ENCODE results near the gene DOCK4. TPM values are rescaled to one million over a fixed set of nuclear protein-coding genes. Genes with fewer than 3 reads are reported as not detected.

The DOCK4 gene
- total RNA-seq, 2 experiments from 2014 or later: 0.64 to 0.87 TPM

GRCh38 chr7:112192236-112193154 is 13.7 kb downstream of the DOCK4 start:
- no peak overlapping the region for H3K4me3 Mint-ChIP-seq
- CTCF ChIA-PET: no interaction called here
- no peaks in the 10 kb centered on the region for H3K4me1 Mint-ChIP-seq
- peaks cover 51% of the 10 kb centered on the region for H3K27me3 Mint-ChIP-seq
- H3K36me3 Mint-ChIP-seq: no peaks in the 10 kb centered on the region
- no peaks in the 10 kb centered on the region for H3K9me3 Mint-ChIP-seq (ENCODE audit: low read depth)
- no peak for ATAC-seq
- H3K27ac Mint-ChIP-seq: no peak overlapping the region
- no peak for DNase-seq

- H3K9me3 Mint-ChIP-seq (ENCODE audit: low read depth): no peaks in the 10 kb centered on the region
- DNase-seq (no peak), ATAC-seq (no peak)
- no peak overlapping the region for H3K27ac Mint-ChIP-seq
- H3K4me3 Mint-ChIP-seq: no peak overlapping the region
- CTCF ChIA-PET: no interaction called here
- peaks cover 39% of the 10 kb centered on the region for H3K27me3 Mint-ChIP-seq
- no peaks in the 10 kb centered on the region for H3K4me1 Mint-ChIP-seq
- H3K36me3 Mint-ChIP-seq: no peaks in the 10 kb centered on the region
Observed at GRCh38 chr7:112190120-112190519, 16.1 kb downstream of the DOCK4 start.

DNA sequence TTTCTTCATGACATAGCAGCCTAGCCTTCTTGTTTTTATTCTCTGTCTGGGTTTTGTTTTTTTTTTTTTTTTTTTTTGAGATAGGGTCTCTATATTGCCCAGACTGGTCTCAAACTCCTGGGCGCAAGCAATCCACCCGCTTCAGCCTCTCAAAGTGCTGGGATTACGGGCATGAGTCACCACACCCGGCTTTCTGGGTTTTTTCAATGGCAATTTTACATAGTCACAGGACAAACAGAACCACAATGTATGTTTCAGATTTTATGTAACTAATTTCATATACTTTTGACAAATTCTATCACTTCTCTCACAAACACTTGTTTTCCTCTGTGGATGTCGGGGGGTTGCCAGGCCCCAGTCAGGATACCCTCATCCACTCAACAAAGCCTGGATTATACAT is 16.5 kb downstream of the DOCK4 start:
- CTCF ChIA-PET: no interaction called here
- Mint-ChIP-seq H3K27me3 (peaks cover 40% of the 10 kb centered on the region), H3K9me3 (ENCODE audit: low read depth) (no peaks in the 10 kb centered on the region), H3K4me1 (no peaks in the 10 kb centered on the region), H3K36me3 (no peaks in the 10 kb centered on the region), H3K27ac (no peak overlapping the region), H3K4me3 (no peak overlapping the region)
- no peak for ATAC-seq
- no peak for DNase-seq

- Mint-ChIP-seq H3K36me3 (no peaks in the 10 kb centered on the region), H3K4me1 (no peaks in the 10 kb centered on the region), H3K27ac (no peak overlapping the region), H3K27me3 (peaks cover 31% of the 10 kb centered on the region), H3K4me3 (no peak overlapping the region), H3K9me3 (ENCODE audit: low read depth) (no peaks in the 10 kb centered on the region)
- DNase-seq (no peak), ATAC-seq (no peak)
- CTCF ChIA-PET: no interaction called here
Observed at GRCh38 chr7:112188257-112188656, 17.9 kb downstream of the DOCK4 start.

GRCh38 chr7:112186300-112186699 is 19.9 kb downstream of the DOCK4 start:
- Mint-ChIP-seq H3K4me1 (no peaks in the 10 kb centered on the region), H3K27ac (no peak overlapping the region), H3K9me3 (ENCODE audit: low read depth) (no peaks in the 10 kb centered on the region), H3K27me3 (peaks cover 28% of the 10 kb centered on the region), H3K36me3 (no peaks in the 10 kb centered on the region), H3K4me3 (no peak overlapping the region)
- no peak for ATAC-seq
- CTCF ChIA-PET: no interaction called here
- DNase-seq: no peak

DNA sequence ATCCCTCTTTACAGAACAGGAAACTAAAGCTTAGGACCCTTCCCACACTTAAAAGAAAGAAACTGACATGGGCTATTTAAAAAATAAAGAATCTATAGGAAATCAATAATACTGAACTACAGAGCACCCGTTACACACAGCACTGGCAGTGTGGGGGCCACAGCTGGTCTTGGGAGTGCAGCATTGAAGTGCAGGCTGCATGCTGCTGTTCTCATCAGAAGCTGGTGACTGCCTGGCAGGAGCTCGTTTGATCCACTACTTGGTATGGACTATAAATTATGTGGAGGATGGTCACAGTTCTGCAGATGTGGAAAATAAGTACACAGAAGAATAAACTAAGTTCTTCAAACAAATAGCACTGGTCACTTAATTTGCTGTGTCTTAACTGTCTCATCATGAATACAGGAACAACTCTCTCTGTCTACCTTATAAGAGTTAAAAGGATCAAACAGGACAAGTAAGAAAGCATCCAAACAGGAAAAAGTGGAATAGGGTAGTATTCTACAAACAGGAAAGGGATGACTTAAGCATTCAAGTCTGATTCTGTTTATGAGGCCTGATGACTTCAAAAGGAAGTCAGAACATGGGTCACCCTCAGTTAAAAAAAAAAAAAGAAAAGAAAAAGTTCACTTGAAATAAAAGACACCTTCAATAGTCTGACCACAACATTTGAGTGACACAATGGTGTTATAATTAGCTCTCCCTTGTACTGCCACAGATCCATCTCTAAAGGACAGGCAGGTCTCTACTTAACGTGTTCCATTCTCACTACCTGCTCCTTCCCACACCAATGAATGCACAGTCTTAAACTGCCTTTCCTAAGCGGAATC is 21.0 kb downstream of the DOCK4 start:
- H3K36me3 Mint-ChIP-seq: no peaks in the 10 kb centered on the region

GRCh38 chr7:112184455-112184854 is 21.7 kb downstream of the DOCK4 start:
- Mint-ChIP-seq H3K27ac (no peak overlapping the region), H3K4me1 (no peaks in the 10 kb centered on the region), H3K9me3 (ENCODE audit: low read depth) (no peaks in the 10 kb centered on the region), H3K36me3 (no peaks in the 10 kb centered on the region), H3K27me3 (peaks cover 31% of the 10 kb centered on the region), H3K4me3 (no peak overlapping the region)
- CTCF ChIA-PET: no interaction called here
- DNase-seq: no peak
- no peak for ATAC-seq

More for the DNA sequence above, 21.0 kb downstream of the DOCK4 start:
- Mint-ChIP-seq H3K4me1 (no peaks in the 10 kb centered on the region), H3K27me3 (peaks cover 31% of the 10 kb centered on the region), H3K9me3 (ENCODE audit: low read depth) (no peaks in the 10 kb centered on the region), H3K27ac (no peak overlapping the region), H3K4me3 (no peak overlapping the region)
- CTCF ChIA-PET: no interaction called here
- DNase-seq (no peak), ATAC-seq (no peak)

GRCh38 chr7:112183266-112183665 is 22.9 kb downstream of the DOCK4 start:
- ATAC-seq: no peak
- Mint-ChIP-seq H3K27me3 (peaks cover 31% of the 10 kb centered on the region), H3K4me3 (no peak overlapping the region), H3K36me3 (no peaks in the 10 kb centered on the region), H3K4me1 (no peaks in the 10 kb centered on the region), H3K9me3 (ENCODE audit: low read depth) (no peaks in the 10 kb centered on the region), H3K27ac (no peak overlapping the region)
- DNase-seq: no peak
- CTCF ChIA-PET: no interaction called here

- no peak overlapping the region for H3K4me3 Mint-ChIP-seq
- no peak overlapping the region for H3K27ac Mint-ChIP-seq
- no peaks in the 10 kb centered on the region for H3K9me3 Mint-ChIP-seq (ENCODE audit: low read depth)
- H3K27me3 Mint-ChIP-seq: peaks cover 33% of the 10 kb centered on the region
- CTCF ChIA-PET: no interaction called here
- no peaks in the 10 kb centered on the region for H3K36me3 Mint-ChIP-seq
- ATAC-seq (no peak), DNase-seq (no peak)
- no peaks in the 10 kb centered on the region for H3K4me1 Mint-ChIP-seq
Observed at GRCh38 chr7:112182749-112183148, 23.4 kb downstream of the DOCK4 start.

DNA sequence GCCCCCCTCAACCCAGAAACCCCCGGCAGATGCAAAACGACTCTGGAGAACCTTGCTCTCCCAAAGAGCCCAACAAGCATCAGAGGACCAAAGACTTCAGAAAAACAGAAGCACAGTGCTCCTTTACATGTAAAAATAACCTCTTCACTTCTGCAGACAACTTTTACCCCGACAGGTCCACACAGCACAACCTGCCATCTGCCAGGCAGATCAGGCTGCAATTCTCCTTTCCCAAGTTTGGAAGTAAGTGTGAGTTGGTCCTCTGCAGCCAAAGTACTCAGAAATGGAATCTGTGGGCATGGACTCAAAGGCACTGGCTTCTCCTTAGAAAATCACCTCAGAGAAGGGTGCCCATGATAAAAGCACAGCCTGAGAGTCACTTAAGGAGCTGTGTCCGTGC is 26.0 kb downstream of the DOCK4 start:
- ATAC-seq (no peak), DNase-seq (no peak)
- no peaks in the 10 kb centered on the region for H3K9me3 Mint-ChIP-seq (ENCODE audit: low read depth)
- H3K4me3 Mint-ChIP-seq: no peak overlapping the region
- no peak overlapping the region for H3K27ac Mint-ChIP-seq
- H3K27me3 Mint-ChIP-seq: peaks cover 43% of the 10 kb centered on the region
- no peaks in the 10 kb centered on the region for H3K4me1 Mint-ChIP-seq
- CTCF ChIA-PET: no interaction called here
- H3K36me3 Mint-ChIP-seq: no peaks in the 10 kb centered on the region

DNA sequence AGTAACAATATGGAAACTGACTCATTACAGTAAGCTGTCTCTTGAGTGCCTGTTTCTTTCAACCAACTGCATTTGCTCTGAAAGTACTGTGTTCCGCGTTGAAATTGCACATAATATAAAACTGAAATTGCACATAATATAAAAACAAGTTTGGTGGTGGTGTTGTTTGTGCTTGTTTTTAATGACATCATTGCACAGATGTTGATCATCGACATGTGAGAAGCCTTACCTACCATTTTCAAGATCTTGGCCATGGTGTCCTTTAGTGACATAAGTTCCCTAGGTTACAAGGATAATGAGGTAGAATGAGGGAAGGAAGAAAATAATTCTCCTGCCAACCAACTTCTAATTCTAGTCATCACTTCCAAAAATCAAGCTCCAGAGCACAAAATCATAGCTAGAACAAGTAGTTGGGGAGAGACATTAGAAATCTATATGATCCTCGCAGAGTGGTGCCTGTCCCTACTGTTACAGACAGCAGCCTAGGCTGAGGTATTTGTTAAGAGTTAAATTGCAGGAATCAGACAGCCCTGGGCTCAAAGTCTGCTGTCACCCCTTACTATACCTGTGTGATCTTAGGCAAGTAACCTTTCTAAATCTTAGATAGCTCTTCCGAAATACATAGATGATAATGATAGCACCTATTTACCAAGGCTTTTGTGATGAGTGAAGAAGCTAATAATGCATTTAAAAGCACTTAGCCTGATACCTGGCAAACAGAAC is 29.3 kb downstream of the DOCK4 start:
- H3K27ac Mint-ChIP-seq: no peak overlapping the region
- H3K36me3 Mint-ChIP-seq: no peaks in the 10 kb centered on the region
- ATAC-seq (no peak), DNase-seq (no peak)
- CTCF ChIA-PET: no interaction called here
- H3K27me3 Mint-ChIP-seq: peaks cover 57% of the 10 kb centered on the region
- H3K4me3 Mint-ChIP-seq: no peak overlapping the region
- H3K4me1 Mint-ChIP-seq: no peaks in the 10 kb centered on the region
- H3K9me3 Mint-ChIP-seq (ENCODE audit: low read depth): no peaks in the 10 kb centered on the region

DNA sequence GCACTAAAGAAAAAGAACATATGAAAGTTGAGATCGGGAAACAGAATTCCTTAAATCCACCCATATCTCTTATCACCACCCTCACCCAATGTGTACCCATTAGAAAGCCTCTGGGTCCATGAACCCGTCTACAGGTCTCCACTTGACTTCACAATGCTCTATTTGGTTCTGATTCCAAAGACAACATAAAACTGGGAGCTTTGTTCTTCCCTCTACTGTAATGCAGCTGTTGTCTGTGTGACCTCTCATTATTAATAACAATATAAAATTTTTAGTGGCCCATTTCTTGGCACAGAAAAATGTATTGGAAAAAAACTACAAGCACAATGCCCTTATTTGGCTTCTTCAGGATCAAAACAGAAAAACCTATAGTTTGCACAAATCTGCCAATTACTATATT is 30.0 kb downstream of the DOCK4 start:
- Mint-ChIP-seq H3K27me3 (peaks cover 61% of the 10 kb centered on the region), H3K9me3 (ENCODE audit: low read depth) (no peaks in the 10 kb centered on the region), H3K36me3 (no peaks in the 10 kb centered on the region), H3K4me1 (no peaks in the 10 kb centered on the region), H3K4me3 (no peak overlapping the region), H3K27ac (no peak overlapping the region)
- DNase-seq (no peak), ATAC-seq (no peak)
- CTCF ChIA-PET: no interaction called here

DNA sequence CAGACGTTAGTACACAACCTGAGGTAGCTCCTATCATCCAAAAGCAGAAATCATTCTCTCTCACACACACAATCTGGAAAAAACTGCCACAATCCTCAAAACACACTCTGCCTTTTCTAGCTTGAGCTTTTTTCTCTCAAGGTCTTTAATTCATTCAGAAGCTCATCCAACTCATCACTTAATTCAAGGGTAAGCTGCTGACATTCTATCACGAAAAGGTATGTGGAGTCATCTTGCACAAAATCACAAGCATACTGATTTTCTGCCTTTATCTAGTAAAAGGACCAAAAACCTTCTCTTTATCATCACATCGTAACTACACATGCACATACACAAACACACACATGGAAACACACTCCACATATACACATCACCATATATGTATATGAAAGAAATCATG is 32.0 kb downstream of the DOCK4 start:
- DNase-seq (no peak), ATAC-seq (no peak)
- H3K27ac Mint-ChIP-seq: no peak overlapping the region
- no peak overlapping the region for H3K4me3 Mint-ChIP-seq
- CTCF ChIA-PET: no interaction called here
- H3K36me3 Mint-ChIP-seq: no peaks in the 10 kb centered on the region
- peaks cover 55% of the 10 kb centered on the region for H3K27me3 Mint-ChIP-seq
- no peaks in the 10 kb centered on the region for H3K4me1 Mint-ChIP-seq
- no peaks in the 10 kb centered on the region for H3K9me3 Mint-ChIP-seq (ENCODE audit: low read depth)
